Eye (tissue), 1 donor: Measurements from ENCODE around the gene UBE2E1.

Experiments used
- DNase-seq: peaks from one replicate; pipeline ENCODE4 v3.0.0-alpha.2; 2015

UBE2E1 gene

GRCh38 chr3:23805633-23806533 lies at the start of gene UBE2E1:
TSS of gene UBE2E1 (plus strand) at chr3:23805955. CDS start at chr3:23807270, 1,315 bp downstream.
- peak; percentile 85 for DNase-seq

- DNase-seq = no peak
Measured at GRCh38 chr3:23756206-23756840, 49.4 kb upstream of the UBE2E1 start.

- DNase-seq = no peak
Measured at GRCh38 chr3:23758253-23758838, 47.4 kb upstream of the UBE2E1 start.

DNA sequence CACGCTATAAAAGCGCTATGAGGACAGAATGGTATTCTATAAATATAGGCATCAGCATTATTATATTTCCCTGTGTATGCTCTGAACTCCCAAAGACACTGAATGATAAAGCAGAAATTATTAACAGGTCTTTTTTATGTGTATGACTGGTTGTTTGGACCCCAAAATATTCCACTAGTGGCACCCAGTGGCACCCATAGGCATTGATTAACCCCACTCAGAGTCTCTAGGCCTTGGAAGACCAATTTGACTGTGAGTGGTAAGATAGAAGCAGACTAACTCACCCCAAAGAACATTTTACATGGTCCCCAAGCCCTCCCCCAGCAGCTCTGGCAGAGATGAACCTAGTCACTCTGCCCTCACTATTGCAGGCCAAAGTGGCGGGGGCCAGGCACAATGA lies 45.4 kb upstream of the UBE2E1 start:
- DNase-seq = no peak

- DNase-seq = no peak
Measured at GRCh38 chr3:23760871-23761373, 44.8 kb upstream of the UBE2E1 start.

- DNase-seq = no peak
Measured at GRCh38 chr3:23761440-23761896, 44.3 kb upstream of the UBE2E1 start.

- no peak for DNase-seq
Measured at GRCh38 chr3:23762214-23762613, 43.5 kb upstream of the UBE2E1 start.

DNA sequence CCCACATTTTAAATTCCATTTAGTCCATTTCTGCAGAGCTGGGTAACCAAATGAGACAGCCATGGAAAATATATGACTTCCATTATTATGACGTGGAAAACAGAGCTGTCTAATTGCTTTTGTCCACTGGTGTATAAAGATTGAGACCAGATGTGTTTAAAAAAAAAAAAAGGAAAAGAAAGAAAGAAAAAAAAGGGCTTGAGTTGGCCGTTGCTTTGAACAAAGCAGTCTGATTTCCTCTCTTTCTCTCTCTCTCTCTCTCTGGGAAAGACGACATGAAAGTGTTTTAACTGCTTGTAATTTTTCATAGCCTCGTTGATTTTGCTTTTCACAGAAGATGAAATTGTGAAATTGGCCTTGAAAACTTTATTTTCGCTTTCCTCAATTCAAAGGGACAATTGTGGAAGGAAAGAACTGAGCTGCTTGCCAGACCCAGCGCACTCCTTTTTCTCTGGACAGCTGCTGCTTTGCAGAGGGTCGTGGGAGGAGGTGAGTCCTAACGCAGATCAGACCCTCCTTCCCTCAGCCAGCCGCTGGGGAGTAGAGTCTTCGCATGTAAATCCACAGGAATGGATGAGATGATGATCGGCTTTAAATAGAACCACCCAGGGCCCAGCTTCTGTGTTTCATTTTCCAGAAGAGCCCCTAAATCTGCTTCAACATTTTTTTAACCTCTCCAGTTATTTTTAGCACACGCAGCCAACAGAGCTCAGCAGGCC lies 42.8 kb upstream of the UBE2E1 start:
- DNase-seq = peak; percentile 78

- DNase-seq = no peak
Measured at GRCh38 chr3:23764407-23764806, 41.3 kb upstream of the UBE2E1 start.

DNA sequence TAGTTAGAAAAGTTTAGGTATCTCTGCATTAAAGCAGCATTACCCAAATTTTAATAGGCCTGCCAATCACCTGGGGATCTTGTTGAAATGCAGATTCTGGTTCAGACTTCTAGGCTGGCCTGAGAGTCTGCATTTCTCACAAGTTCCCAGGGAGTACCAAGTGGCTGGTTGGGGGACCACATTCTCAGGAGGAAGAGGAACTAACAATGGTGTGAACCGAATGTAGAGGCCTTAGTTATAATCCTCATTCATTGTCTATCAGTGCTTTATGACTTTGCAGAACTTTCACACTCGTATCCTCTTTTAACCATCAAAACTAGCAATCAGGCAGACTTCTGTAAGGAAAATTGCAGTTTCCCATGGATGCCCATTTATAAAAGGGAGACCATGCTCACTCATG lies 38.2 kb upstream of the UBE2E1 start:
- DNase-seq = no peak

GRCh38 chr3:23775254-23775909 lies 30.4 kb upstream of the UBE2E1 start:
- DNase-seq = no peak

DNA sequence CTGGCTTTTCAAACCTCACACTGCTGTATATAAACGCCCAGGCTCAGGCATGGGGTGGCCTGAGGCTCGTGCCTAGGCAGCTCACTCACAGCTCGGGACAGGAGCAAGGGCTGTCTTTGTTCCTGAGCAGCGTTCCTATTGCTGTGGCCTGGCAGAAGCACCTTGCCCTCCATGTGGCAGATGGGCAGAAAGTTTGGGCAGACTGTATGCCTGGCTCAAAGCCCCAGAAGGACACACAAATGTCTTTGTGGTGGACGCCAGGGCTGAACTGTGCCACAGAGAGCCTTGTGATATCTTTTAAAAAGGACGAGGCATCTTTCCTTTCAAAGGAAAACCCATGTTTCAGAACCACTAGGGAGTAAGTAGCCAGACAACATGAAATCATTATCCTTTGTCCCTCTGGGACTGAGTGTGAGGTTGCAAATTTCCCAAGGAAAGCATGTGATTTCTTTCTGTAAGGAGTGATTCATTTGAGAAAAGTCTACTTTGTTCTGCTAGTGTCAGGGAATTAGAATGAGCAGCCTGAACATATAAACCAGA lies 29.3 kb upstream of the UBE2E1 start:
- no peak for DNase-seq

DNA sequence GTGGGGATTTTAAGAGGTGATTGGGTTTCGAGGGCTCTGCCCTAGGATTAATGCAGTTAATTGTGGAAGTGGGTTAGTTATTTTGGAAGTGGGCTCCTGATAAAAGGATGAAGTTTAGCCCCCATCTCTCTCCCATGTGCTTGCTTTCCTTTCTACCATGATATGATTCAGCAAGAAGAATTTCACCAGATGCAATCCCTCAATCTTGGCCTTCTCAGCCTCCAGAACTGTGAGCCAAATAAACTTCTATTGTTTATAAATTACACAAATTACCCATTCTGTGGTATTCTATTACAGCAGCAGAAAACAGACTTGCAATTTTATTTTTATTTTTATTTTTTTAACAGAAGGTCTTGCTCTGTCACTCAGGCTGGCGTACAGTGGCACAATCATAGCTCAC lies 27.3 kb upstream of the UBE2E1 start:
- DNase-seq = no peak

- DNase-seq = no peak
Measured at GRCh38 chr3:23779841-23780240, 25.9 kb upstream of the UBE2E1 start.

- no peak for DNase-seq
Measured at GRCh38 chr3:23781051-23781450, 24.7 kb upstream of the UBE2E1 start.

GRCh38 chr3:23781871-23782270 lies 23.9 kb upstream of the UBE2E1 start:
- no peak for DNase-seq

- DNase-seq = no peak
Measured at GRCh38 chr3:23785097-23785645, 20.6 kb upstream of the UBE2E1 start.

DNA sequence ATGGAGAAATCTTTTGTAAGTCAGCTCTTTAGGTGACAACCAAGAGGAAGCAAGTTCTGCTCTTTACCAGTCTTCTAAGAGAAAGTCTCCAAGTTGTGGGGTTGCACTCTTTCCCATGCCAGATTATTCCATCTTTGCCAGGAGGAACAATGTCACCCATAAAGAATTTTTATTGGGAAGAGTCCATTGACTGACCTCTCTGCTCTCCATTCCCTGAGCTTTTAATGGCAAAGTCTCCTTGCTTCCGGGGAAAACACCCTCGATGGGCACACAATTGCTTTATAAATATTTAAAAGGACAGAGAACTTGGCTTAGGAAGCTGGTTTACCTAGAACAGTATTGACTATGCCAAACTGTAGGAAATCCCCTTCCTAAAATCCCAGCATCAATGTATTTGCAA lies 19.9 kb upstream of the UBE2E1 start:
- no peak for DNase-seq

- DNase-seq = no peak
Measured at GRCh38 chr3:23791678-23792077, 14.1 kb upstream of the UBE2E1 start.

GRCh38 chr3:23793528-23794134 lies 12.1 kb upstream of the UBE2E1 start:
- DNase-seq = no peak

DNA sequence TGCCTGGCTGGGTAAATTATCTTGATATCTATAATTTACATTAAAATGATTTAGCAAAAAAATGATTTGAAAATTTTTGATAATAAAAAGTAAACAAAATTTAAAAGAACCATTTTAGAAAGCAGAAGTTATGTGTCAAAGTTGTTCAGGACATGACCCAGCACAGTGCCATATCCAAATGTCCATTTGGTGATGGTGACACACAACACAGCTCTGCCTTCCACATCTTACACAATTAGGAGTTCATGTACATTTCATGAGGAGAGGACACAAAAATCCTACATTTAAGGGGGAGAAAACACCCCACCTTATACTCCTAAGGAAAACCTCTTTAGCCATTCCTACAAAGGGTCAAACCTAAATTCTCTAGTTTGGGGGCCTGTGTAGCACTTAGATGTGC lies 10.7 kb upstream of the UBE2E1 start:
- DNase-seq = no peak
